Karpas-422 (cell line): ENCODE results near the gene CBX3. TPM values are rescaled to one million over a fixed set of nuclear protein-coding genes. Genes with fewer than 3 reads are reported as not detected.

ENCODE experiments used
- DNase-seq: peaks from one replicate; pipeline ENCODE4 v3.0.0-alpha.2; 2015
- H2AFZ ChIP-seq: fragments of 200-600 bp; sonication (generic); 2 replicates; pipeline ENCODE4 v1.6.1; 2014; ENCODE audit warnings: antibody characterized with exemption, low read length, mixed read lengths
- H3K27ac ChIP-seq: fragments of 200-600 bp; sonication (generic); 2 replicates; pipeline ENCODE4 v1.5.1; 2014; ENCODE audit warnings: mild to moderate bottlenecking, low read length, moderate library complexity
- H3K27me3 ChIP-seq: fragments of 200-600 bp; sonication (generic); 2 replicates; pipeline ENCODE4 v1.6.1; 2014; ENCODE audit warnings: low read length, mixed read lengths
- H3K36me3 ChIP-seq: fragments of 200-600 bp; sonication (generic); 2 replicates; pipeline ENCODE4 v1.6.1; 2014; ENCODE audit warnings: low read length, mixed read lengths; ENCODE audit not compliant: insufficient read depth
- H3K4me1 ChIP-seq: fragments of 200-600 bp; sonication (generic); 2 replicates; pipeline ENCODE4 v1.6.1; 2014; ENCODE audit warnings: mild to moderate bottlenecking, low read length, mixed read lengths
- H3K4me2 ChIP-seq: fragments of 200-600 bp; sonication (generic); 2 replicates; pipeline ENCODE4 v1.6.1; 2014; ENCODE audit warnings: low read length, low read depth, mild to moderate bottlenecking; ENCODE audit not compliant: poor library complexity, severe bottlenecking
- H3K4me3 ChIP-seq: fragments of 200-600 bp; sonication (generic); 2 replicates; pipeline ENCODE4 v1.5.1; 2014; ENCODE audit warnings: mild to moderate bottlenecking, antibody characterized with exemption, low read length, mixed read lengths
- H3K79me2 ChIP-seq: fragments of 200-600 bp; sonication (generic); 2 replicates; pipeline ENCODE4 v1.6.1; 2014; ENCODE audit warnings: mild to moderate bottlenecking, low read length, mixed read lengths
- H3K9ac ChIP-seq: fragments of 200-600 bp; sonication (generic); 2 replicates; pipeline ENCODE4 v1.6.0; 2014; ENCODE audit warnings: low read length
- H3K9me2 ChIP-seq: fragments of 200-600 bp; sonication (generic), shearing (Covaris generic); replicated peaks from 2 replicates; pipeline ENCODE4 v1.6.0; 2014; ENCODE audit warnings: mild to moderate bottlenecking, low read length, moderate library complexity; ENCODE audit not compliant: insufficient read depth
- H3K9me3 ChIP-seq: fragments of 300-700, 200-600 bp; sonication (generic); 2 replicates; pipeline ENCODE4 v1.6.1; 2014; ENCODE audit warnings: low read length, mixed read lengths
- H4K20me1 ChIP-seq: fragments of 200-600 bp; sonication (generic); 2 replicates; pipeline ENCODE4 v1.6.1; 2014; ENCODE audit warnings: mild to moderate bottlenecking, antibody characterized with exemption, low read length, low read depth; ENCODE audit not compliant: insufficient read depth
- total RNA-seq: library from RNA; depleted of rRNA; stranded (reverse); fragments of >200 nt; shearing (Covaris generic); gene quantifications from 2 replicates; pipeline ENCODE4 v1.2.3, GENCODE V29; 2014; ENCODE audit warnings: low replicate concordance

The CBX3 gene
- total RNA-seq, 1 experiment from 2014 or later: 168 TPM

DNA sequence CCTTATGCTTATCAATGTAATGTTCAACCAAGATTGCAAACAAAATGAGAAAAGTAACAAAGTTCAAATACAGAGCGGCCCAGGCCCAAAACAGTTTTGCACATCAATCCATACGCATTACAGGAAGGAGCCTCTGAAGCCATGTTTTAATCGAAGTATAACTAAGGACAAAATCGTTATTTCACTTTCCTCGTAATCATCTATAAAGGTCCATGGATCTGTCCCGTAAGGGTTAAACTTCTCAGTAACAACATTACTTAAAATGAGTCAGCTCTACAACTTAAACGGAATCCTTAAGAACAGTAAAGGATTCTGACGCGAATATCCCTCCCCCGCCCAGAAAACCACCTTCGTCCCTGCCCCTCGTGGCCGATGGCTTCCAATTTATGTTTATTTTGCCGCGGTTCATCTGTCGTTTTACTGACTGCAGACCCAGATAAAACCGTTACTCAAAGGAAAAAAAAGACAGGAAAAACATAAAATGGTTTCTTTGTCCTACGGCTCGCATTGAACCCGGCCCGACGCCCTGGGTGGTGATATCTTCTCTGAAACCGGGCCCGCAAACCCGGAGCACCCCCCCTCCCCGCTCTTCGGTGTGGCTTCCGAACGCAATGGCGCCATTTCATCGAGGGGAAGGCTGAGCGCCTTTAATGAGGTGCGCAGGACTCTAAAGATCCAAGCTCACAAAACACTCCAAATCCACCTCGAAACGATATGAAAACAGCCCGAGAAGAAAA lies 2.1 kb upstream of the CBX3 start:
- H3K79me2 ChIP-seq: peaks cover 80% of the 10 kb centered on the region
- H3K27ac ChIP-seq: peak overlapping the region; percentile 95
- no peaks in the 10 kb centered on the region for H3K9me3 ChIP-seq
- H3K27me3 ChIP-seq: no peaks in the 10 kb centered on the region
- peaks cover 67% of the 10 kb centered on the region for H4K20me1 ChIP-seq
- peaks cover 60% of the 10 kb centered on the region for H3K36me3 ChIP-seq
- peak overlapping the region; percentile 99 for H3K9ac ChIP-seq
- DNase-seq: peak; percentile 67
- H3K4me2 ChIP-seq: peak overlapping the region; percentile 88
- H3K4me1 ChIP-seq: peaks cover 56% of the 10 kb centered on the region
- H3K9me2 ChIP-seq: no peaks in the 10 kb centered on the region
- H2AFZ ChIP-seq: no peak overlapping the region
- peak overlapping the region; percentile 95 for H3K4me3 ChIP-seq

DNA sequence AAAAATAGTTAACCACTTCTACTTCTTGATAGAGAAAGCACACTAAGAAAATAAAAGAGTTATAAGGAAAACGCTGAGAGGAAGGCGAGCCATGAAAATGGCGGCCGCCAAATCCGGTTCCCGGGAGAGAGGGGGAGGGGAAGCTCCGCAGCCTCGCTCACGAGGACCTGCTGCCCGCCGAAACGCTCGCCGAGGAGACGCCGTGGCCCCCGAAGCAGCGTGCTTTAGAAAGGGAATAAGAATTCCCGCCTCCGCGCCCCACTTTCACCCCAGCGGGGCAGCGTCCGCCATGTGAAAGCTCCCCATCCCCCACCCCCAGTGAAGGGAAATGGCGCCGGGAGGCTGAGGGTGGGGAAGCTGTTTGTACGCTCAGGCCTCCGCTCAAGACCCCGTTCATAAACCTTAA lies 1.5 kb upstream of the CBX3 start:
- H3K9me3 ChIP-seq: no peaks in the 10 kb centered on the region
- H3K27me3 ChIP-seq: no peaks in the 10 kb centered on the region
- H2AFZ ChIP-seq: no peak overlapping the region
- H3K9me2 ChIP-seq: no peaks in the 10 kb centered on the region
- H3K27ac ChIP-seq: peak overlapping the region; percentile 95
- H3K4me2 ChIP-seq: peak overlapping the region; percentile 88
- DNase-seq: peak; percentile 87
- peaks cover 71% of the 10 kb centered on the region for H4K20me1 ChIP-seq
- peaks cover 61% of the 10 kb centered on the region for H3K4me1 ChIP-seq
- H3K36me3 ChIP-seq: peaks cover 60% of the 10 kb centered on the region
- H3K4me3 ChIP-seq: peak overlapping the region; percentile 95
- H3K9ac ChIP-seq: peak overlapping the region; percentile 99
- H3K79me2 ChIP-seq: peaks cover 86% of the 10 kb centered on the region

DNA sequence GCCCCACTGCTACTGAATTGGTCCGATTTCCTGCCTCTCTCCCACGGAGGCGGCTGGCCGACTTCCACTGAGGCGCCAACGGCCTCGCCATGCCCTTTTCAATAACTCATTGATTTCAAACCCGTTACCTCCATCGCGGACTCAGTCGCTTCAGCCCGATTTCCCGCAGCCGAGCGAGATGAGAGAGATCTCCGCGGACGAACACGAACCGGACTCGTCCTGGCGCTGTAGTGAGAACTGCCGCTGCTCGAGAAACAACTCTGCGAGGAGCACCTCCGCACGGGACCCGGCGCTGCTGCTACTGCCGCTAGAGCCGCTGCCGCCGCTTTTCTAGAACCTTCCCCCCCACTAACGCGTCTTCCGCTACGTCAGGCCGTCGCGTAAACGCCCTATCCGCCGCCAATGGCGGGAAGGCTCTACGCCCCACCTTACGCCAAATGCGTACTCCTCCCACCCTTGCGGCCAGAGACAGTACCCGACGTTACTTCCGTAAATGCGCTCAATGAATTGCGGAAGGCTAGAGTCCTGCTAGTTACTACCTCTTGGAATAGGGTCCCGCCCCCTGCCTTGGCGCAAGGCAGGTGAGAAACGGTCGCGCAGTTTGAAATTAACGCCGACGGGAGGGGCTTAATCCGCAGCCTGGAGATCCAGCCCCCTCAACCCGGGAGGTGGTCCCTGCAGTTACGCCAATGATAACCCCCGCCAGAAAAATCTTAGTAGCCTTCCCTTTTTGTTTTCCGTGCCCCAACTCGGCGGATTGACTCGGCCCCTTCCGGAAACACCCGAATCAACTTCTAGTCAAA lies 900 bp upstream of the CBX3 start, which contains the start of gene HNRNPA2B1:
TSS of gene HNRNPA2B1 (minus strand) at position 303 of the 803 bp plus-strand sequence. CDS start at position 134, 169 bp downstream.
- no peaks in the 10 kb centered on the region for H3K9me3 ChIP-seq
- H3K4me2 ChIP-seq: peak within 1 kb of the TSS; percentile 88
- peak within 1 kb of the TSS; percentile 99 for H3K9ac ChIP-seq
- DNase-seq: peak; percentile 99
- peak within 1 kb of the TSS; percentile 95 for H3K4me3 ChIP-seq
- H3K27ac ChIP-seq: peak within 1 kb of the TSS; percentile 95
- H3K79me2 ChIP-seq: peaks cover 89% of the 10 kb centered on the region
- H3K27me3 ChIP-seq: no peaks in the 10 kb centered on the region
- H2AFZ ChIP-seq: peak within 1 kb of the TSS; percentile 52; the same call in 1 of the 2 replicates
- peaks cover 60% of the 10 kb centered on the region for H3K36me3 ChIP-seq
- H3K4me1 ChIP-seq: peaks cover 64% of the 10 kb centered on the region
- H3K9me2 ChIP-seq: no peaks in the 10 kb centered on the region
- peaks cover 71% of the 10 kb centered on the region for H4K20me1 ChIP-seq

DNA sequence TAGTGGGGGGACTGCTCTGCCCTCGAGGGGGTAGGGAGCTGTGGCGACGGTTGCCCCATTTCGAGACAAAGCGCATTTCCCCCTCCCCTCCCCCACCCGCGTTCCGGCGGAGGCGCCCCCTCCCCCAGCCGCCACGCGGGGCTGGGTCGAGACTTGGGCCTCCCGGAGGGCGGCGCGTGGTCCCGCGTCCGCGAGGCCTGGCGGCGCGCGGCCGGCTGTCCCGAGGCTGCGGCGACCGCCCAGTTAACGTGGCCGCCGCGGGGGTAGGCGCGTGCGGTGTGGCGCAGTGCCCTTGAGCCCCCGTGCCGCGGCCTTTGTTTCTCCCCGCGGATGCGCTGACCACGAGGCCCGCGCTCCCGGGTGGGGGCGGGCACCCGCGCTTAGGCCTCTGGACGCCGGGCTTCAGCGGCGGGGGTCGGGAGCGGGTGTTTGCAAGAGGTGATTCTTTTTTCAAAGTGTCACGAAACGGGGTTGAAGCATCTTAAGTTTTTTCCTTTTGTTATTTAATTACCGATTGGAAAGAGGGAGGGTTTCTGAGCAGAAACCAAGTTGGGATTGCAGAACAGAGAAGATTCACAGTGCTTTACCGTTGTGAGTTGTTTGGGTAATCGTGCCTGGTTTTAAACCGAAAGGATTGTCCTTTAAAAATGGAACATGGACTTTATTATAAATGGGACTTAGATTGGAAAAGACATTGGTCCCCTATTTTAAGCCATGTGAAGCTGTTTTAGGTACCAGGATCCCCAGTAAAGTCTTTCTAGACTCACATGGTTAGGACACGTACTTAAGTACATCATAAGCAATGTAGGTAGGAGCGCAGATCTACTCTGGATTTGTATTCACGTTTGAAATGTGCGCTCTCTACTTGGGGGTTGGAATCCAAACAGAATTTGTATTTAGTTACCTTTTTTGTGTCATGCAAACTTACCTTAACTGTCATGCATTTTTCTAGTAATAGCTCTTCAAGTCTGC lies 760 bp downstream of the CBX3 start:
- peak overlapping the region; percentile 98 for H3K9ac ChIP-seq
- H3K27me3 ChIP-seq: no peaks in the 10 kb centered on the region
- peak overlapping the region; percentile 73 for H3K4me2 ChIP-seq
- no peak overlapping the region for H2AFZ ChIP-seq
- peaks cover 66% of the 10 kb centered on the region for H4K20me1 ChIP-seq
- peaks cover 56% of the 10 kb centered on the region for H3K4me1 ChIP-seq
- H3K9me2 ChIP-seq: no peaks in the 10 kb centered on the region
- H3K27ac ChIP-seq: peak overlapping the region; percentile 95
- peak; percentile 78 for DNase-seq
- H3K4me3 ChIP-seq: peak overlapping the region; percentile 90
- peaks cover 88% of the 10 kb centered on the region for H3K79me2 ChIP-seq
- H3K9me3 ChIP-seq: no peaks in the 10 kb centered on the region
- peaks cover 60% of the 10 kb centered on the region for H3K36me3 ChIP-seq

DNA sequence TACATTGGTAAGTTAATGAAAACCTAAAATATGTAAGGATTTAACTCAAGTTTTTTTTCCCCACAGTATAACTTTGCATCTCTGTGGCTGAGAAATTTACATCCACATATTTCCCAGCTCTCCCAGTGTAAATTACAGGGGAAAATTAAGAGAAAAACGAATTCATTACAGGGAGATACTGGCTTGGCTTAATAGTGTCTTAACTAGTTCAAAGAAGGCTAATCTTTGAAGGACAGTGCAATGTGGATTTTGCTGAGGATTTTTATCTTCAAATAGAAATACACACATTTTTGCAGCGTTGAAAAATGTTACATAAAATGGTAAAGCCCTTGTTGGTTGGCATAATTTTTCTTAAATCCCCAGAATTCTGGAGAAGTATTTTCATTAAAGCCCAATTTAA lies 1.5 kb downstream of the CBX3 start:
- H3K36me3 ChIP-seq: peaks cover 61% of the 10 kb centered on the region

DNA sequence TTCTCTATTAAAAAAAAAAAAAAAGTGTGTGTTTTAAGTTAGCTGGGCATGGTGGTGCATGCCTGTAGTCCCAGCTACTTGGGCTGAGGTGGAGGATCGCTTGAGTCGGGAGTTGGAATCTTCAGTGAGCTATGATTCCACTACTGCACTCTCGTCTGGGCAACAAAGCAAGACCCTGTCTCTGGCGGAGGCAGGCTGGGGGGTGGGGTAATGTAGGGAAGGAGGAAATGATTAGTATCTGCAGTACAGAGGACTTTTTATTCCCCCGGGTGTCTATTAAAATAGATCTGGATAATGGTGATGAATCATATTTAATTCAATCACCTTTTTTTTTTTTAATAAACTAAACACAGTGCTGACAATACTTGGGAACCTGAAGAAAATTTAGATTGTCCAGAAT lies 6.5 kb downstream of the CBX3 start:
- Histone ChIP-seq H3K9ac (no peak overlapping the region), H2AFZ (no peak overlapping the region), H3K27ac (no peak overlapping the region), H3K9me2 (no peaks in the 10 kb centered on the region), H4K20me1 (peaks cover 45% of the 10 kb centered on the region), H3K9me3 (no peaks in the 10 kb centered on the region), H3K4me1 (peaks cover 33% of the 10 kb centered on the region), H3K4me2 (no peak overlapping the region), H3K36me3 (peaks cover 76% of the 10 kb centered on the region), H3K27me3 (no peaks in the 10 kb centered on the region), H3K79me2 (peaks cover 42% of the 10 kb centered on the region), H3K4me3 (no peak overlapping the region)
- DNase-seq: no peak

More for the DNA sequence above, 1.5 kb downstream of the CBX3 start:
- Histone ChIP-seq H3K27me3 (no peaks in the 10 kb centered on the region), H3K4me2 (peak overlapping the region; percentile 73), H3K79me2 (peaks cover 82% of the 10 kb centered on the region), H3K4me1 (peaks cover 49% of the 10 kb centered on the region), H2AFZ (no peak overlapping the region), H3K9ac (peak overlapping the region; percentile 98), H4K20me1 (peaks cover 61% of the 10 kb centered on the region), H3K9me3 (no peaks in the 10 kb centered on the region), H3K9me2 (no peaks in the 10 kb centered on the region), H3K27ac (peak overlapping the region; percentile 95), H3K4me3 (peak overlapping the region; percentile 90)
- no peak for DNase-seq

DNA sequence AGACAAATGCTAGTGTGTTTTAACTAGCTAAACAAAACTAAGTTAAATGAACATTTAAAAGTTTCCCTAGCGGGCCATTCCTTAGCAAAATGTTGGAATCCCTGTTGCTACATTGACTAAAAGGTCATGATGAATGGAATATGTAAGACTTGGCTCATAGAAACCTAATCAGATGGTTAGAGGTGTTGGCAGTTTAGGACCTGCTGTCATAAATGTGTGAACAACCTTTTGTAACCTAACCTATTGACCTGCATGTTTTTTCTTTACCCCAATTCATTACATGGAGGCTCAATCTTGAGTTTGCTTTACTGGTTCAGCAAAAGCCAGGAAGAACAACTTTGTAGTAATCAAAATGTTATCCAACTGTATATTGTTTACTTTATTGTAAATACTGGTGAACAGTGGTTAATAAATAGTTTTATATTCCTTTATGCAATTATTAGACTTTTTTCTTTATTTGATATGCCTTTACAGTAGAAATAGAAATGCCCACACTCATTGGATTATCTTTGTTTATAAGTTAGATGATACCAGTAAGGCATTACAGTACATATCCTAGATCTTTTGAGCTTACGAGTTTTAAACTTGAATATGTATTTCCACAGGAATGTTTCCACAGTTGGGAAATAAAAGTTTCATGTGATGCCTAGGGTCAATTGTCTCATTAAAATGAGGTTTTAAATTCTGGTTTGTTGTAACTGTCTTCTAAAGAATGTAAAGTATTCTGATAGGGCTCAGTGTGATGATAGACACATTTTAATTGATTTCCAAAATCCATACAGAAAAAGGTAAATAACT lies 11.6 kb downstream of the CBX3 start:
- DNase-seq: peak; percentile 44
- Histone ChIP-seq H3K79me2 (no peaks in the 10 kb centered on the region), H3K27ac (no peak overlapping the region), H3K36me3 (peaks cover 33% of the 10 kb centered on the region), H3K4me1 (no peaks in the 10 kb centered on the region), H3K27me3 (no peaks in the 10 kb centered on the region), H3K4me2 (no peak overlapping the region), H2AFZ (no peak overlapping the region), H3K4me3 (no peak overlapping the region), H3K9me3 (no peaks in the 10 kb centered on the region), H4K20me1 (peaks cover 18% of the 10 kb centered on the region), H3K9me2 (no peaks in the 10 kb centered on the region), H3K9ac (no peak overlapping the region)
